NCI-H2107 (cell line): ENCODE measurements around the gene PCDHGA6.

Experiments
- DNase-seq: peaks from one replicate; lab custom pipeline; 2025; lab: John Stamatoyannopoulos, UW

The PCDHGA6 gene

GRCh38 chr5:141421489-141421855 is 47.8 kb downstream of the PCDHGA6 start:
- no peak for DNase-seq

- no peak for DNase-seq
Measured at GRCh38 chr5:141422742-141423291, 49.1 kb downstream of the PCDHGA6 start.

DNA sequence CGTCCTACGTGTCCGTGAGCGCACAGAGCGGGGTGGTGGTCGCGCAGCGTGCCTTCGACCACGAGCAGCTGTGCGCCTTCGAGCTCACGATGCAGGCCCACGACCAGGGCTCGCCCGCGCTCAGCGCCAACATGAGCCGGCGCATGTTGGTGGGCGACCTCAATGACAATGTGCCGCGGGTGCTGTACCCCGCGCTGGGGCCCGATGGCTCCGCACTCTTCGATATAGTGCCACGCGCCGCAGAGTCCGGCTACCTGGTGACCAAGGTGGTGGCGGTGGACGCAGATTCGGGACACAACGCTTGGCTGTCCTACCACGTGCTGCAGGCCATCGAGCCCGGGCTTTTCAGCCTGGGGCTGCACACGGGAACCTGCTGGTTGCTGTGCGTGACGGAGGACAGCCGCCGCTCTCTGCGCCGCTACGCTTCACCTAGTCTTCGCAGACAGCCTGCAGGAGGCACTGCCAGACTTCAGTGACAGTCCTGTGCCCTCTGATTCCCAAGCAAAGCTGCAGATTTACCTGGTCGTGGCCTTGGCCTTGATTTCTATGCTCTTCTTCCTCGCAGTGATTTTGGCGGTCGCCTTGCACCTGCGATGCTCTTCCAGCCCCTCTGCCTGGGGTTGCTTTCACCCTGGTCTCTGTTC is 54.2 kb downstream of the PCDHGA6 start:
- DNase-seq = no peak
